Right atrium auricular region (tissue), 2 donors: Measurements from ENCODE around the gene RNF227. TPM values are rescaled to one million over a fixed set of nuclear protein-coding genes. Genes with fewer than 3 reads are reported as not detected.

Experiments
- DNase-seq: peaks from one replicate; pipeline ENCODE4 v3.0.0-alpha.2; 2019; ENCODE audit warnings: low spot score
- H3K27ac ChIP-seq, 2 donors: fragments of 200-600 bp; sonication (generic); 1 replicate in 1 of 2; 2 replicates in 1 of 2; pipeline ENCODE4 v1.5.1; 2016 to 2019
- H3K27me3 ChIP-seq, 2 donors: fragments of 200-600 bp; sonication (generic); one replicate each; pipeline versions ENCODE4 v1.5.1 to v1.6.0; 2017 to 2019
- H3K36me3 ChIP-seq: fragments of 200-600 bp; sonication (generic); one replicate; pipeline ENCODE4 v1.5.1; 2016
- H3K4me1 ChIP-seq, 2 donors: fragments of 200-600 bp; sonication (generic); one replicate each; pipeline versions ENCODE4 v1.5.1 to v1.6.0; 2017 to 2019
- H3K4me3 ChIP-seq, 2 donors: fragments of 200-600 bp; sonication (generic); 1 replicate in 1 of 2; 2 replicates in 1 of 2; pipeline ENCODE4 v1.5.1; 2017 to 2019; ENCODE audit warnings: mild to moderate bottlenecking in 1 of 2, moderate library complexity in 1 of 2
- H3K9me3 ChIP-seq, 2 donors: fragments of 200-600 bp; sonication (generic); one replicate each; pipeline ENCODE4 v1.5.1; 2019
- CTCF ChIP-seq, 2 donors: fragments of 200-600 bp; sonication (generic); IDR thresholded peaks; one replicate each; pipeline ENCODE4 v1.5.1; 2019; ENCODE audit warnings: antibody characterized with exemption in 2 of 2
- total RNA-seq, 2 donors: library from RNA; depleted of rRNA; stranded (reverse); fragments of >200 nt; gene quantifications; one replicate each; pipeline ENCODE4 v1.1.0, GENCODE V29; 2016

The RNF227 gene
- total RNA-seq, 2 donors from 2014 or later, result 1.6 to 5.8 TPM

- TF ChIP-seq CTCF (IDR thresholded peaks at IDR 0.05), result no peak
- no peaks in the 10 kb centered on the region for H3K27me3 ChIP-seq
- no peak overlapping the region for H3K27ac ChIP-seq
- DNase-seq, result no peak
- H3K36me3 ChIP-seq, result peaks cover 34% of the 10 kb centered on the region
- H3K4me3 ChIP-seq, result no peak overlapping the region
- H3K9me3 ChIP-seq, result no peaks in the 10 kb centered on the region
- peaks cover 0 to 19% of the 10 kb centered on the region in 2 donors for H3K4me1 ChIP-seq
Measured at GRCh38 chr17:7893187-7893880, 22.8 kb downstream of the RNF227 start.

GRCh38 chr17:7889166-7889955 is 26.7 kb downstream of the RNF227 start:
- peak overlapping the region in 1 of 2 donors; percentile 87 for H3K4me3 ChIP-seq
- H3K4me1 ChIP-seq, result peaks cover 0 to 47% of the 10 kb centered on the region in 2 donors
- TF ChIP-seq CTCF (IDR thresholded peaks at IDR 0.05), result peak in 1 of 2 donors; percentile 54

GRCh38 chr17:7888184-7888920 is 27.7 kb downstream of the RNF227 start, which contains the start of gene CHD3:
Gene CHD3, plus strand, starts transcription at chr17:7888789. Its CDS starts 212 bp downstream, at chr17:7889001.
- Histone ChIP-seq H3K27me3 (no peaks in the 10 kb centered on the region), H3K4me3 (peak within 1 kb of the TSS; percentile 17 to 87), H3K27ac (peak within 1 kb of the TSS; percentile 88 to 90), H3K9me3 (no peaks in the 10 kb centered on the region), H3K4me1 (peaks cover 0 to 47% of the 10 kb centered on the region in 2 donors), H3K36me3 (peaks cover 7% of the 10 kb centered on the region)
- no peak for DNase-seq
- no peak for TF ChIP-seq CTCF (IDR thresholded peaks at IDR 0.05)

More at GRCh38 chr17:7889166-7889955, 26.7 kb downstream of the RNF227 start:
- no peaks in the 10 kb centered on the region for H3K9me3 ChIP-seq
- H3K36me3 ChIP-seq, result peaks cover 18% of the 10 kb centered on the region
- H3K27me3 ChIP-seq, result no peaks in the 10 kb centered on the region
- H3K27ac ChIP-seq, result peak overlapping the region; percentile 88 to 90
- peak; percentile 96 for DNase-seq

- TF ChIP-seq CTCF (IDR thresholded peaks at IDR 0.05), result no peak
- peak; percentile 91 for DNase-seq
- Histone ChIP-seq H3K9me3 (no peaks in the 10 kb centered on the region), H3K27me3 (no peaks in the 10 kb centered on the region), H3K27ac (peak overlapping the region; percentile 88 to 90), H3K4me1 (peaks cover 0 to 47% of the 10 kb centered on the region in 2 donors), H3K36me3 (peaks cover 4% of the 10 kb centered on the region), H3K4me3 (peak overlapping the region; percentile 17 to 87)
Measured at GRCh38 chr17:7887482-7888183, 28.5 kb downstream of the RNF227 start.

GRCh38 chr17:7887038-7887481 is 29.0 kb downstream of the RNF227 start:
- no peaks in the 10 kb centered on the region for H3K27me3 ChIP-seq
- H3K4me3 ChIP-seq, result peak overlapping the region; percentile 17 to 87
- H3K36me3 ChIP-seq, result peaks cover 2% of the 10 kb centered on the region
- peaks cover 0 to 48% of the 10 kb centered on the region in 2 donors for H3K4me1 ChIP-seq
- peak overlapping the region; percentile 88 to 90 for H3K27ac ChIP-seq
- H3K9me3 ChIP-seq, result no peaks in the 10 kb centered on the region
- no peak for TF ChIP-seq CTCF (IDR thresholded peaks at IDR 0.05)
- DNase-seq, result no peak
